Fibroblast of skin of left quadriceps (primary cell): Measurements from ENCODE around the gene DDIT4.
"Not testable (repeated sequence)": the region's sequence is repeated elsewhere in the genome, so short reads cannot be mapped to it uniquely, and the experiment has no call there.

Experiments used
- DNase-seq, 2 experiments: peaks; one replicate each; pipeline ENCODE4 v3.0.0-alpha.2; 2013; ENCODE audit warnings: low read depth in 2 of 2

The DDIT4 gene

GRCh38 chr10:72273410-72274212 is at the start of gene DDIT4:
Gene DDIT4 (plus strand): TSS chr10:72273924. CDS start chr10:72274217, 293 bp downstream.
- peak; percentile 99 for DNase-seq

DNA sequence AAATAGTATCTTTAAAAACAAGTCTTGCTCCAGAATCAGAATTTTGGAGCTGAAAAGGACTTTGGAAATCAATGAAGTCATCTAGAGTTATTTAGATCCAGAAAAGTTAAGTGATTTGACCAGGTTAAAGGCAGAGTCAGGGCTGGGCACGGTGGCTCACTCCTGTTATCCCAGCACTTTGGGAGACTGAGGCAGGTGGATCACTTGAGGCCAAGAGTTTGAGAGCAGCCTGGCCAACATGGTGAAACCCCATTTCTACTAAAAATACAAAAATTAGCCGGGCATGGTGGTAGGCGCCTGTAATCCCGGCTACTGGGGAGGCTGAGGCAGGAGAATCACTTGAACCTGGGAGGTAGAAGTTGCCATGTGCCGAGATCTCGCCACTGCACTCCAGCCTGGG is 49.5 kb upstream of the DDIT4 start:
- not testable (repeated sequence) for DNase-seq

- DNase-seq, result no peak
Measured at GRCh38 chr10:72226418-72227027, 47.2 kb upstream of the DDIT4 start.

GRCh38 chr10:72227826-72228225 is 45.9 kb upstream of the DDIT4 start:
- no peak for DNase-seq

- DNase-seq, result no peak
Measured at GRCh38 chr10:72228318-72228751, 45.4 kb upstream of the DDIT4 start.

DNA sequence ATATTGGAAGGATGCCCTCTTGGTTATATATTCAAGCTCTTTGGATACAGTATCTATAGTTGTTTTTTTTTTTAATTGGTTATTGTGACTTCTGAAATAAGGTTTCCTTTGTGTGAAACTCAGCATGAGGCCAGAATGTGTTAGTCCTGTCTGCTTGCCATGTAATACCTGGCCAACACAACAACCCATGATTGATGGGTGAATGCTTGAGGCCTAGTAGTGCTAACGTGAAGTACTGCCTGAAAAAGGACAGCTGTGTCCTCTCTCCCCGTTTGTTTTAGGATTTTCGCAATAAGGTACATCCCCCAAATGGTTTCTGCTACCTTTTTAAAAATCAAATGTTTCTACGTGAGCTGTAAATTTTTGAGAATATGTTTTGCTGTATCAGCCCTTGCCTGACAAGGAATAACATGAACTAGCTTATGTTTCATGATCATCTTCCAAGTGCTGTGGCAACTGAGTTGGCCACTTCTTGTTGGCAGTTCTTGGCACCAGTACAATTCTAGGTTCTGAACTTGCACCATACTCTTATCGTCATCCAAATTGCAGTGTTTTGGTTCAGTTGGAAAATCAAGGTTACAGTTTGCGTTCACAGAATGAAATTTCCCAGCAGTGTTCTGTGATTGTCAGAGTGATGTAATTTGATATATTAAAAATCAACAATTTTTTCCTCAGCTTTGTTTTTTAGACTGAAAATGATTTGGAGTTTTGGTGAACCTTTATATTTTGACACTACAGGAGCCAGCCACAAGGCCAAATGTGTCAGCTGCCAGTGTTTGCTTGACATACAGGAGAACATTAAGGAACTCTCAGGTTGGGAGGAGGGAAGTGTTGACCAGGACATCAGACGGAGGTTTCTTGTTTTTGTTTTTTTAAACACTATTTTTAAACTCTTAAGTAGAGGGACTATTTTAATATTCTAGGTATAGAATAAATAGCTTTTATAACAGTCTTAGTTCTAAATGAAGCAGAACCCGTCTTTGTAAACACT is 44.2 kb upstream of the DDIT4 start:
- DNase-seq, result no peak

DNA sequence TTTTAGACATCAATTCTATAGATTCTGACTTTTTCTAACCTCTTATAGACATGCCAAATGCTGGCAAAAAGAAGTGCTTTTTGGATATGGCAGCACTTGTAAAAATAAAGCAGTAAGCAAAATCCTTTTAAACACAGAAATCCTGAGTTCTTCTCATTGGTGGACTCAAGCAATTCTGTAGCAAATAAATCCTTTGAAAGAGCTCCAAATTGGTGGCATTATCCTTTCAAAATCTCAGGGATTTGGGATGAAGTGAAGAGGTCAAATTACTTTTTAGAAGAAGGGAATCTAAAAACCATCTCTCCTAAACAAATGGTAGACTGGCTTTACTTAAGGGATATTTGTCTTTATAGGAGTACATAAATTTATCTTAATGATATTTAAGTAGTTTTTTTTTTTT is 40.1 kb upstream of the DDIT4 start:
- DNase-seq, result no peak

DNA sequence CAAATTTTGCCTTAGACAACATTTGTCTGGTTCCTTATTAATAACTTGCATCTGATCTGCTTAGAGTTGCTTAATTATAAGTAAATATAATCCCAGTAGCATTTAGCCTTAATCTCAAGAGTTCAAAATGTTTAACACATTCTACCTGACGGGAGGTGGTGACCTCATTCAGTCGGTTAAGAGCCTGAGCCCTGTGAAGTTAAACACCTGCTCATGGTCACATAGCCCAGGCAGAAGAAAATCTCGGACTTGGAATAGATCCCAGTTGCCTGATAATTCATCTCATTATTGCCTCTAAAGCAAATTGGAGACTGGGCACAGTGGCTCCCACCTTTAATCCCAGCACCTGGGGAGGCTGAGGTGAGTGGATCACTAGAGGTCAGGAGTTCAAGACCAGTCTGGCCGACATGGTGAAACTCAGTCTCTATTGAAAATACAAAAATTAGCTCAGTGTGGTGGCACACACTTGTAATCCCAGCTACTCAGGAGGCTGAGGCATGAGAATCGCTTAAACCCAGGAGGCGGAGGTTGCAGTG is 39.1 kb upstream of the DDIT4 start:
- DNase-seq, result no peak

- DNase-seq, result no peak
Measured at GRCh38 chr10:72235544-72236279, 38.0 kb upstream of the DDIT4 start.

DNA sequence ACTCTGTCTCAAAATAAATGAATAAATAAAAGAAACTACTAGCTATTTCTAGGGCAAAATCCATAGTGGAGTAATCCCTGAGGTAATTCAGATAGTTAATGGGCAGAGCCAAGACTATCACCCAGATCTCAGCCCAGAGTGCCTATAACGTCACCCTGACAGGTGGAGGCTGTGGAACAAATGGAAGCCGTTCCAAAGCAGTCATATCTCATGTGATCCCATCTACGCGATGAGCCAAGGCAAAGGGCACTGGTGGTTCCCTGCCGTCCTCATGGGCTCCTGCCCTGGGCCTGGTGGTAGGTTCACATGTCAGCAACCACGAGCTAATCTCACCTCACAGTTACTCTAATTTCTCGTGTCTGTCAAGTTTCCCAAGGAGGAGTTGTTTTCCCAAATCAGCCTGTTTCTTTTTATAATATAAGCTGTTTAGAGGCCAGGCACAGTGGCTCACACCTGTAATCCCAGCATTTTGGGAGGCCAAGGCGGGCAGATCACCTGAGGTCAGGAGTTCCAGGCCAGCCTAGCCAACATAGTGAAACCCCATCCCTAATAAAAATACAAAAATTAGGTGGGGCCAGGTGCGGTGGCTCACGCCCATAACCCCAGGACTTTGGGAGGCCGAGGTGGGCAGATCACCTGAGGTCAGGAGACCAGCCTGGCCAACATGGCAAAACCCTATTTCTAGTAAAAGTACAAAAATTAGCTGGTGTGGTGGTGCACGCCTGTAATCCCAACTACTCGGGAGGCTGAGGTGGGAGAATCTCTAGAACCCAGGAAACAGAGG is 35.1 kb upstream of the DDIT4 start:
- no peak for DNase-seq

DNA sequence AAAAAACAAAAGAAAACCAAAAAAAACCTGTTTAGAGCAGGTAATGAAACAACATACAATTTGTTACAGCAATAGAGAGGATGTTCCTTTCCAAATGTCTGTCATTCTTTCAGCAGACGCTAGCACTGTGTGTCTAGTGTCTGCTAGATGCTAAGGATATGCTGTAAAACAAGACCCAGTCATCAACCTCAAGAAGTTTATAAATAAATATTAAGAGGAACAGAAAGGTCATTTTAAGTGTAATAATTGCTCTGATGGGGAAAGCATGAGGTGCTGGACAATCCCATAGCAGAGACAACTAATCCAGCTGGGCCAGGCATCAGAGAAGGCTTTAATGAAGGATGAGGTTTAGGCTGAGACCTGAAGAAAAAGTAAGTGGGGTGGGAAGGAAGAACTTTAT is 34.3 kb upstream of the DDIT4 start:
- DNase-seq, result no peak

DNA sequence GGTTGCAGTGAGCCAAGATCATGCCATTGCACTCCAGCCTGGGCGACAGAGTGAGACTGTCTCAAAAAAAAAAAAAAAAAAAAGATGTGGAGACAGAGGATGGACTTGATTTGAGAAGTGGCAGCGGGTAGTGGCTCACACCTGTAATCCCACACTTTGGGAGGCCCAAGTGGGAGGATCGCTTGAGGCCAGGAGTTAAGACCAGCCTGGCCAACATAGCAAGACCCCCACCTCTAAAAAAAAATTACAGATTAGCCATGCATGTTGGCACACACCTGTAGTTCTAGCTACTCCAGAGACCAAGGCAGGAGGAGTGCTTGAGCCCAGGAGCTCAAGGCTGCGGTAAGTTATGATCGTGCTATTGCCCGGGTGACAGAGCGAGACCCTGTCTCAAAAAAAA is 33.4 kb upstream of the DDIT4 start:
- no peak for DNase-seq

- no peak for DNase-seq
Measured at GRCh38 chr10:72241691-72242252, 32.0 kb upstream of the DDIT4 start.

DNA sequence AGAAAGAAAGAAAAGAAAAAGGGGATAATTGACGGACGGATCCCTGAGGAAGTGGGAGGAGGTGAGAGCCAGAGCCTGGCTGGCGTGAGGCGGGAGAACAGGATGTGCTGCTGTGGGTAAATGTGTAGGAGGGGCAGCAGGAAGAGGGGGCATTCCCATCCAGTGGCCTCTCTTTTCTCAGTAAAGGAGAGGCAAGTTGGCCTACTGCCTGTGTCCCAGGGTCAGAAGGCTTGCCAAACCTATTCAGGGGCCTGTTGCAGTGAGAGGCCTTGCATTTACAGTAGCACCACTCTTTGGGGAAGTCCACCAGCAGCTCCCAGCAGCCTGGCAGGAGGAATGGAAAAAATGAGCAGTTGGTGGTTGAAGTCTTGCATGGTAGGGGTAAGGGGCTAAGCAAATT is 31.0 kb upstream of the DDIT4 start:
- no peak for DNase-seq

GRCh38 chr10:72243822-72244437 is 29.8 kb upstream of the DDIT4 start:
- DNase-seq, result peak; percentile 93

DNA sequence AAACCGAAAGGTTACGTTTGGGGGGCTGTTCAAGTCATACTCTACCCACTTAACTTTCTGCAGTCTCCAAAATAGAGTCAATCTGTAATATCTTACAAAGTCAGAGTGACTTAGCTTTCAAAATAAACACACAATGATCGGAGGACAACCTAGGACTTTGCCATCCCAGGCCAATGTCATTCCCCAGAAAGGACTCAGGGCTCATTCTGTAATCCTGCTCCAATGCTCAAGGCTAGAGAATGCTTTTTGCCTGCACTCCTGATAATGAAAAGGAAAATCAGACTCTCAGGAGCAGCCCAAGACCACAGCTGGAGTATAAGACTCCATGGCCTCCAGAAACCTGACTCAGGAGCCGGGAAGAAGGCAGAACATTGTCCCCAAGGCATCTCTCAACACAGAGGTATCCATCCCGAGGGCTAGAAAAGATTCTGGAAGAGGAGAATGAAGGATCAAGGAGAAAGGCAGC is 29.1 kb upstream of the DDIT4 start:
- no peak for DNase-seq

GRCh38 chr10:72245949-72246525 is 27.7 kb upstream of the DDIT4 start:
- no peak for DNase-seq

DNA sequence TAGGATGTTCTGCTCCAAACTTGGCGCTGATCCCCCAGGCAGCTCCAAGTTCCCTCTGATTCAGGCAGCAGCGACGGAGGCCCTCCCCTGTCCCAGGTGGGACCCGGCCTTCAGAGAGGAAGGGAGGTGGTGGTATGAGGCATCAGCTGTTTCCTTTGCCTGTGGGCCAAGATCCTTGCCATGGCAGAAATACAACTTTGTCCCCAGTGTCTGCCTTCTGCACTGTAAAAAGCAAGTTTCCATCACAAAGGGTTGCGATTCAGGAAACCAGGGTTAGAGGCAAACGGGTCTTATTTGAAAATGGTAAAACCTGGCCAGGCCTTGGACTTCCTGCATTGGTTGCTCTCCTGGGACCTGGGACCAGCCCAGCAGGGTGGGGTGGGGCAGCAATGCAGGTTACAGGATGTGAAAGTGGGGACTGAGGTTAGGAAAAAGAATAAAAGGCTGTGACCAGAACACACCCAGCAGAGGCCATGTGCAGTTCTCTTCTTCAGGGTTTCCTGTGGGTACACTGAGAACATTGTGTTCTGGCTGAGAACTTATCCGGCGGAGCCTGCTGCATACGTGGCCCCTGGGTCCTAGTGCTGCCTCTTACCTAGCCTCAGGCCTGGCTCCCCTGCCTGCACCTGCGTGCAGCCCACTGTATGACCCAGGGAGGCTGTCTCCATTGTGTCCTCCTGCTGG is 25.1 kb upstream of the DDIT4 start:
- no peak for DNase-seq
